Prostate gland (tissue), 2 donors: Measurements from ENCODE around the gene CACNA2D4.

Experiments used
- CTCF ChIP-seq, 4 experiments: fragments of 200-600 bp in 2 of 4; fragments of 450-650 bp in 2 of 4; sonication (generic) in 2 of 4; IDR thresholded peaks; 1 replicate in 3 of 4; 2 replicates in 1 of 4; pipeline ENCODE4 v1.5.1; 2016 to 2019; ENCODE audit warnings: antibody characterized with exemption in 4 of 4, mild to moderate bottlenecking in 2 of 4, moderate library complexity in 2 of 4
- POLR2A ChIP-seq: fragments of 450-650 bp; IDR thresholded peaks from one replicate; pipeline ENCODE4 v1.6.1; 2016; ENCODE audit warnings: antibody characterized with exemption, mild to moderate bottlenecking
- POLR2AphosphoS5 ChIP-seq: sonication (generic); formaldehyde crosslinking; IDR thresholded peaks from one replicate; pipeline ENCODE4 v1.6.1; 2017; ENCODE audit warnings: antibody characterized with exemption

DNA sequence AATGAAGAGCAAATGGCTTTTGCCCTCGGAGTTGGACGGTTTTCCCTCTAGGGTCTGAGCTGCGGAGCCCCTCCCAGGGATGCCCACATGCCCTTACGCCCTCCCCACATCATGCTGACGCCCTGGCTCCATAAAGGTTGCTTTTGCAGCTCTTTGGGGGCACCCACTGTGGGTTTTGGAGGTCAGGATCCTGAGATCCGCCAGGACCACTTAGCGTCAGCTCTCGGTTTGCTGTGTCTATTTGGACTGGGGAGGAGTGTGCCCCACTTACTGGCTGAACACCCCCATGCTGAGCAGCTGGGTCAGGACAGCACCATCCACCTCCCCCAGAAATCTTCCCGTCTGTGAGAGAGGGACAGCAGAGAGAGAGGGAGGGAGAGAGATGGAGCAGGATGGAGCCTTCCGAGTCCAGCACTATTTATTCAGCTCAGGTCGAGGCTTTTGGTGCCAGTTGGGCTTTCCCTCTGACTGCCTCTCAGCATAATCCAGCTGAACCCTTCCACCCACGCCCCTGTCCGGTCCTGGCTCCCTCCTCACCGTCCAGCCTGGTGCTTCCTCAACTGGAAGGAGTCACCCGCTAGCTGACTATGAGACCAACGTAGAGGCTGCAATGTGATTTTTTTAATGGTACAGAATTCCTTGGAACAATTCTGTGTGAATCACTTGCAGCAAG lies 117.0 kb downstream of the CACNA2D4 start:
- TF ChIP-seq POLR2A (no peak), CTCF (IDR thresholded peaks at IDR 0.05) (no peak), POLR2AphosphoS5 (no peak)
